GM23248 (cell line): Measurements from ENCODE around the gene MGAT5. TPM values are rescaled to one million over a fixed set of nuclear protein-coding genes. Genes with fewer than 3 reads are reported as not detected.

ENCODE experiments used
- DNase-seq: peaks from one replicate; pipeline ENCODE4 v3.0.0-alpha.2; 2015
- H2AFZ ChIP-seq: fragments of 200-600 bp; sonication (generic); 2 replicates; pipeline ENCODE4 v1.6.1; 2016; ENCODE audit warnings: antibody characterized with exemption
- H3F3A ChIP-seq: fragments of 200-600 bp; sonication (generic); 2 replicates; pipeline ENCODE4 v1.6.1; 2016; ENCODE audit warnings: mild to moderate bottlenecking, antibody characterized with exemption, mixed run types; ENCODE audit not compliant: insufficient read depth
- H3K27ac ChIP-seq: fragments of 200-600 bp; sonication (generic); 2 replicates; pipeline ENCODE4 v1.5.1; 2016; ENCODE audit warnings: mild to moderate bottlenecking
- H3K27me3 ChIP-seq: fragments of 200-600 bp; sonication (generic); replicated peaks from 2 replicates; pipeline ENCODE4 v1.6.1; 2016; ENCODE audit warnings: mild to moderate bottlenecking; ENCODE audit not compliant: insufficient read depth
- H3K36me3 ChIP-seq: fragments of 200-600 bp; sonication (generic); 2 replicates; pipeline ENCODE4 v1.6.1; 2016; ENCODE audit warnings: low read depth, mild to moderate bottlenecking
- H3K4me1 ChIP-seq: fragments of 200-600 bp; sonication (generic); 2 replicates; pipeline ENCODE4 v1.6.1; 2016; ENCODE audit warnings: mild to moderate bottlenecking; ENCODE audit not compliant: insufficient read depth
- H3K4me2 ChIP-seq: fragments of 200-600 bp; sonication (generic); one replicate; pipeline ENCODE4 v1.6.1; 2016; ENCODE audit warnings: mild to moderate bottlenecking; ENCODE audit not compliant: unreplicated experiment
- H3K4me3 ChIP-seq: fragments of 200-600 bp; sonication (generic); 2 replicates; pipeline ENCODE4 v1.5.1; 2016; ENCODE audit warnings: mild to moderate bottlenecking
- H3K79me2 ChIP-seq: fragments of 200-600 bp; sonication (generic); 2 replicates; pipeline ENCODE4 v1.6.1; 2016; ENCODE audit warnings: mild to moderate bottlenecking; ENCODE audit not compliant: insufficient read depth
- H3K9ac ChIP-seq: fragments of 200-600 bp; sonication (generic); 2 replicates; pipeline ENCODE4 v1.6.1; 2016; ENCODE audit warnings: mild to moderate bottlenecking
- H3K9me2 ChIP-seq: fragments of 200-600 bp; sonication (generic); 2 replicates; pipeline ENCODE4 v1.6.1; 2016; ENCODE audit warnings: mixed run types, mild to moderate bottlenecking, moderate library complexity; ENCODE audit not compliant: insufficient read depth
- H3K9me3 ChIP-seq: fragments of 200-600 bp; sonication (generic); one replicate; pipeline ENCODE4 v1.6.1; 2017; ENCODE audit warnings: low read depth
- H4K20me1 ChIP-seq: fragments of 200-600 bp; sonication (generic); 2 replicates; pipeline ENCODE4 v1.6.0; 2016; ENCODE audit not compliant: insufficient read depth
- EZH2 ChIP-seq: fragments of 200-600 bp; sonication (generic); IDR thresholded peaks from 2 replicates; pipeline ENCODE4 v1.6.1; 2018; ENCODE audit warnings: antibody characterized with exemption, mild to moderate bottlenecking; ENCODE audit not compliant: insufficient read depth, poor library complexity, severe bottlenecking
- EZH2phosphoT487 ChIP-seq: fragments of 200-600 bp; sonication (generic); IDR thresholded peaks from 2 replicates; pipeline ENCODE4 v1.6.1; 2018; ENCODE audit warnings: antibody characterized with exemption, moderate library complexity, mild to moderate bottlenecking, low read depth; ENCODE audit not compliant: insufficient read depth
- WGBS, 2 experiments: methylation state at CpG; one replicate each; pipeline ENCODE4 v1.1.6; 2015 to 2017; ENCODE audit warnings: low lambda C conversion rate in 2 of 2, low coverage in 1 of 2; ENCODE audit errors: missing lambda C conversion rate in 2 of 2; 5-methylcytosine and 5-hydroxymethylcytosine counted together
- in situ Hi-C: fragments of 300-500 bp; cut with MboI; formaldehyde crosslinking; loops from 2 replicates; pipeline ENCODE4 v1.15.0; 2020
- polyA plus RNA-seq: library from polyadenylated mRNA; unstranded; fragments of >200 nt; fragmentation: Nextera tagmentation; extraction: Ambion mirVana; gene quantifications from 2 replicates; pipeline ENCODE4 v1.2.1, GENCODE V29; 2016
- total RNA-seq: library from RNA; depleted of rRNA; stranded (reverse); fragments of >200 nt; shearing (Covaris generic); gene quantifications from 2 replicates; pipeline ENCODE4 v1.2.3, GENCODE V29; 2014

MGAT5 gene
- total and polyA plus RNA-seq, 2 experiments from 2014 or later = 1.8 to 15.9 TPM

DNA sequence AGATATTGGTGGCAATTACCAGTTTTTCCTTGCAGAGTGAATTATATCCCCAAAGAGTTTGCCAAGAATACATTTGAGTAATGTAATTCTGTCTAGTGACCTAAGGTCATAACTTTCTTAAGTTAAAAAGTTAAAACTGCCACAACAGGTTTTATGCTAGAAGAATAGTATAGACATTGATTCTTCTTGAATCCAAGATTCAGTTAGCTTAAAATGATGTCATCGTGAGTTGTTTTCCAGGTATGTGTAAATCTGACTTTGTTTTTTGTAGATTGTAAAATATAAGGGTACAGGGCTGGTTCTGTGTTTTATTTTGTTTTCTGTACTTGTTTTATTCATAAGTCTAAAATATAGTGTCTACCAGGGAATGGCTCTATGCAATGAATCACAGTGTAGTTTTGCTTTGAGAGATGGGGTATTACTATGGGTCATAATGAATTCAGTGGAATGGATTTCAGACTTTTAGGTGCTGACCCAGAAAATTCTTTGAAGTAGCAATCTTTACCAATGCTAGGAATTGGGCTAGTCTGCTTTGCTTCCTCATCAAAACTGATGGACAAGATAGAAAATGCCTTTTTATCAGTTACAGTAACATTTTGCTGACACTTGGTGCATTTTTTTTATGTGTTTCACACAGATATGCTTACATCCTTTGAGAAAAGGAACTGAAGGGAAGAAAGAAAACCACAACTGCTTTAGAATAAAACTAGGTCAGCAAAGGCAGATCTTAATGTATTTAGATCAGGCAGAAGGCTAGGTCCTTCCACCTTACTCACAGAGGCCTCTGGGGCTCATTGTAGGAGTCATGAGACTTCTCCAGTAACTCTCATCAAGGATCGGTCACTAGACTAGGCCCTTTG lies 20.8 kb upstream of the MGAT5 start:
- WGBS, 2 experiments = 94 to 95% methylated on average over 2 of the region's 2 CpGs
- H3K4me3 ChIP-seq = no peak overlapping the region
- peaks cover 47% of the 10 kb centered on the region for H3K4me1 ChIP-seq
- H3K9me3 ChIP-seq = no peaks in the 10 kb centered on the region
- no peak for TF ChIP-seq EZH2phosphoT487
- no peak for TF ChIP-seq EZH2
- no peak overlapping the region for H2AFZ ChIP-seq
- H4K20me1 ChIP-seq = no peaks in the 10 kb centered on the region
- no peaks in the 10 kb centered on the region for H3K36me3 ChIP-seq
- H3K9me2 ChIP-seq = no peaks in the 10 kb centered on the region
- peak; percentile 43 for DNase-seq
- H3K27ac ChIP-seq = peak overlapping the region; percentile 42
- H3K79me2 ChIP-seq = peaks cover 18% of the 10 kb centered on the region
- in situ Hi-C loops = loop anchor here (10.0 to 25.0 kb wide), 2 partner anchors 108 to 346 kb away; no protein-coding TSS in a partner anchor
- H3K9ac ChIP-seq = no peak overlapping the region
- H3K27me3 ChIP-seq = no peaks in the 10 kb centered on the region
- peak overlapping the region; percentile 42 for H3K4me2 ChIP-seq
- peaks cover 33% of the 10 kb centered on the region for H3F3A ChIP-seq

DNA sequence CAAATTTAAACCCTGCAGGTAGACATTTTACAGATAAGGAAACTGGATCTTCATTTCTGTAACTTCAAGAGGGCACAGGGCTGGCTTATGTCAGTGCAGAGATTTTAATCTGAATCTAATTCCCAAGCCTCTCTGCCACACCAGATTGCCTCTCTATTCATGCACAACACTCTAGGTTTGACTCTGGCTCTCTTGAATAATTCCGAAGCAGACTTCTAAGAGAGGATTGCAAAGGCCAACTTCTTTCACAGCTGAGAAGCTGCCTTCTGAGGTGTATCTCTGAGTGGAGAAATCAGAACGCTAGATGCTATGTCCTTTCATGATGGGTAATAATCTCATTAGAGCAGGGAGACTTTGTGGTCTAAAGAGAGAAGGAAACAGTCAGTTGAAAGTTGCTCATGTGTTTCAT lies 20.1 kb upstream of the MGAT5 start:
- no peaks in the 10 kb centered on the region for H3K36me3 ChIP-seq
- no peaks in the 10 kb centered on the region for H4K20me1 ChIP-seq
- no peak for DNase-seq
- no peak overlapping the region for H3K4me2 ChIP-seq
- peak overlapping the region; percentile 42 for H3K27ac ChIP-seq
- in situ Hi-C loops = loop anchor here (10.0 to 25.0 kb wide), 2 partner anchors 109 to 346 kb away; no protein-coding TSS in a partner anchor
- no peaks in the 10 kb centered on the region for H3K27me3 ChIP-seq
- TF ChIP-seq EZH2 (no peak), EZH2phosphoT487 (no peak)
- H2AFZ ChIP-seq = no peak overlapping the region
- no peaks in the 10 kb centered on the region for H3K9me2 ChIP-seq
- 100% methylated on average over 2 of the region's 2 CpGs for WGBS, 2 experiments
- H3F3A ChIP-seq = peaks cover 33% of the 10 kb centered on the region
- H3K9ac ChIP-seq = no peak overlapping the region
- H3K79me2 ChIP-seq = peaks cover 22% of the 10 kb centered on the region
- H3K4me3 ChIP-seq = no peak overlapping the region
- peaks cover 47% of the 10 kb centered on the region for H3K4me1 ChIP-seq
- H3K9me3 ChIP-seq = no peaks in the 10 kb centered on the region

DNA sequence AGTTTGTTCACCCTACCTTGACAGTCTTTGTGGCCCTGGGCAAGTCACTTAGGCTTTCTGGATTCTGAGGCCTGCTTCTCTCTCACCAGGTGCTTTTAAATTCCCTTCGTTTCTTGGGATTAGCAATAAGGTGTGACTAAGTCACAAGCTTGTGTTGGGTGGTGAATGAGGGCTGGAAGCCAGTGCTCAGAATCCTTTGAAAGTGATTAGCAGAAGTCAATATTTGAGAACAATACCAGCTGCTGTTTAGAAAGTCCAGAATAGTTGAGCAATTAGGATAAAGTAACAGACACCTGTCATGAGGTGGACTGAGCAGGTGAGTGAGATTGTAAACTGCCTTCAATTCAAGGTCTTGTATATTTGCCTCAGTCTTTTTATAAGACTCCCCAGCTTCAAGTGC lies 19.3 kb upstream of the MGAT5 start:
- H3K9me3 ChIP-seq = no peaks in the 10 kb centered on the region
- no peak for TF ChIP-seq EZH2
- TF ChIP-seq EZH2phosphoT487 = no peak
- H3K4me1 ChIP-seq = peaks cover 47% of the 10 kb centered on the region
- no peak overlapping the region for H3K27ac ChIP-seq
- H3K4me2 ChIP-seq = no peak overlapping the region
- H4K20me1 ChIP-seq = no peaks in the 10 kb centered on the region
- in situ Hi-C loops = loop anchor here (10.0 to 25.0 kb wide), 2 partner anchors 110 to 347 kb away; no protein-coding TSS in a partner anchor
- H3K79me2 ChIP-seq = peaks cover 22% of the 10 kb centered on the region
- no peak for DNase-seq
- WGBS, 2 experiments = 81 to 91% methylated on average over 1 of the region's 1 CpG
- no peaks in the 10 kb centered on the region for H3K9me2 ChIP-seq
- no peaks in the 10 kb centered on the region for H3K36me3 ChIP-seq
- no peaks in the 10 kb centered on the region for H3K27me3 ChIP-seq
- H3K4me3 ChIP-seq = no peak overlapping the region
- no peak overlapping the region for H2AFZ ChIP-seq
- H3F3A ChIP-seq = peaks cover 33% of the 10 kb centered on the region
- no peak overlapping the region for H3K9ac ChIP-seq

DNA sequence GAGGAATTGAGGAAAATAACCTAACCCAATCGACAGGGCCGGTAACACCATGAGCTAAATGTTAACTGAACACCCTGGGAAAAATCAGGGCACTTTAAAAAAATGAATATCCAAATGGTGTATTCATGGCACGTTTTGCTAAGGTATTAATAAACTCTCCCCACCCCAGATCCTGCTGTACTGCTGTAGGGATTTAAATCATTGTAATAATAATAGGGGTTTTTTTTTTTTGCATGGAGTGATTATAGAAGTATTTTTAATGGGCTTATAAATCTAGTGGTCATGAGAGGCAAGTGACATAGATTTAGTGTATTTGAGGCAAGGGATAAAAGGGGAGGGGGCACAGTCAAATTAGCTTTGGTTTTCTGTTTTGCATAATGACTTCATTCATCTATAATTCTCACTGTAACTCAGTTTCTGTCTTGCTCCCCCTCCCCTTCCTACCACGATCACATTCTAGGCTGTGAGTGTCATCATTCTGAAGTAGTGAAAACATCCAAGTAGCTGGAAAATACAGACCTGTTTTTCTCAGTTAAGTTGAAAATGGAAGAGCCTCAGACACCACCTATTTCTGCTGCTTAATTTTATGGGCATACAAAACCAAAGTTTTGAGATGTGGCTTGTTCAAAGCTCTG lies 18.2 kb upstream of the MGAT5 start:
- peak; percentile 31 for DNase-seq
- Histone ChIP-seq H3K27ac (no peak overlapping the region), H3K4me2 (peak overlapping the region; percentile 7), H3K27me3 (no peaks in the 10 kb centered on the region), H3K9me3 (no peaks in the 10 kb centered on the region), H2AFZ (no peak overlapping the region), H3K4me3 (no peak overlapping the region), H3K79me2 (peaks cover 22% of the 10 kb centered on the region), H3F3A (peaks cover 33% of the 10 kb centered on the region), H3K36me3 (no peaks in the 10 kb centered on the region), H3K4me1 (peaks cover 47% of the 10 kb centered on the region), H4K20me1 (no peaks in the 10 kb centered on the region), H3K9ac (no peak overlapping the region), H3K9me2 (no peaks in the 10 kb centered on the region)
- in situ Hi-C loops = loop anchor here (10.0 to 25.0 kb wide), 2 partner anchors 111 to 348 kb away; no protein-coding TSS in a partner anchor
- 91 to 94% methylated on average over 4 of the region's 4 CpGs for WGBS, 2 experiments
- TF ChIP-seq EZH2phosphoT487 (no peak), EZH2 (no peak)
